B cell (primary cell): ENCODE results near the gene LMF2. TPM values are rescaled to one million over a fixed set of nuclear protein-coding genes. Genes with fewer than 3 reads are reported as not detected.

Source experiments
- ATAC-seq: fragments of 200-7000 bp; cut with Tn5 transposase; one replicate; pipeline ENCODE4 v1.10.0; 2021; ENCODE audit warnings: low read depth, mild to moderate bottlenecking, moderate number of reproducible peaks, moderate library complexity
- CTCF ChIA-PET: fragments of 350-600 bp; sonication (Branson Sonifier 250); formaldehyde crosslinking; loops from one replicate; lab custom pipeline; 2021; ENCODE audit warnings: antibody characterized with exemption, inconsistent platforms; lab: Charles Lee
- POLR2A ChIA-PET: fragments of 350-600 bp; sonication (Branson Sonifier 250); formaldehyde crosslinking; loops from one replicate; lab custom pipeline; 2021; ENCODE audit warnings: antibody characterized with exemption; lab: Charles Lee
- DNase-seq: peaks from one replicate; pipeline ENCODE4 v3.0.0; 2013
- H2AFZ ChIP-seq: 2 replicates; pipeline ENCODE4 v1.6.1; 2012; ENCODE audit warnings: mild to moderate bottlenecking, low read depth, low read length; ENCODE audit not compliant: insufficient read depth, poor library complexity, severe bottlenecking
- H3K27ac ChIP-seq, 2 donors: 1 replicate in 1 of 2; 2 replicates in 1 of 2; pipeline ENCODE4 v1.5.1; 2012 to 2013; ENCODE audit warnings: low read length in 2 of 2, mild to moderate bottlenecking in 2 of 2, moderate library complexity in 1 of 2
- H3K27me3 ChIP-seq, 4 experiments: fragments of 200-600 bp in 1 of 4; sonication (generic) in 1 of 4; replicated peaks in 1 of 4; 1 replicate in 2 of 4; 2 replicates in 2 of 4; pipeline versions ENCODE4 v1.6.1 to v1.7.0; 2013 to 2016; ENCODE audit warnings: low read length in 3 of 4, mild to moderate bottlenecking in 2 of 4, mixed read lengths in 1 of 4, moderate library complexity in 1 of 4; ENCODE audit not compliant: insufficient read depth in 4 of 4, control insufficient read depth in 3 of 4; ENCODE audit errors: control extremely low read depth in 1 of 4
- H3K36me3 ChIP-seq, 2 experiments: replicated peaks in 1 of 2; 1 replicate in 1 of 2; 2 replicates in 1 of 2; pipeline versions ENCODE4 v1.6.1 to v1.7.1; 2013; ENCODE audit warnings: low read length in 1 of 2; ENCODE audit not compliant: insufficient read depth in 2 of 2, control insufficient read depth in 1 of 2; ENCODE audit errors: control extremely low read depth in 1 of 2, extremely low read depth in 1 of 2
- H3K4me1 ChIP-seq, 2 donors: fragments of 200-600 bp in 1 of 2; sonication (generic) in 1 of 2; 1 replicate in 1 of 2; 2 replicates in 1 of 2; pipeline versions ENCODE4 v1.5.1 to v1.6.1; 2013 to 2017; ENCODE audit warnings: low read length in 2 of 2; ENCODE audit not compliant: control insufficient read depth in 2 of 2, insufficient read depth in 2 of 2
- H3K4me2 ChIP-seq: replicated peaks from 2 replicates; pipeline ENCODE3; 2012; ENCODE audit warnings: mild to moderate bottlenecking, low read depth, low read length; ENCODE audit not compliant: poor library complexity, severe bottlenecking
- H3K4me3 ChIP-seq, 5 experiments: fragments of 200-600 bp in 1 of 5; sonication (generic) in 1 of 5; 1 replicate in 3 of 5; 2 replicates in 2 of 5; pipeline versions ENCODE4 v1.5.1 to v1.7.0; 2011 to 2016; ENCODE audit warnings: low read length in 4 of 5, mild to moderate bottlenecking in 4 of 5, low read depth in 2 of 5, control low read depth in 1 of 5, moderate library complexity in 1 of 5; ENCODE audit not compliant: insufficient read depth in 1 of 5; ENCODE audit errors: control extremely low read depth in 1 of 5, extremely low read depth in 1 of 5
- H3K79me2 ChIP-seq: fragments of 200-600 bp; sonication (generic); one replicate; pipeline ENCODE4 v1.6.0; 2016; ENCODE audit warnings: low read length; ENCODE audit not compliant: control insufficient read depth, insufficient read depth
- H3K9ac ChIP-seq: fragments of 200-600 bp; sonication (generic); 2 replicates; pipeline ENCODE4 v1.6.1; 2017; ENCODE audit warnings: mild to moderate bottlenecking, low read length, moderate library complexity
- H3K9me3 ChIP-seq, 3 donors: one replicate each; pipeline versions ENCODE4 v1.6.1 to v1.7.1; 2013; ENCODE audit warnings: low read length in 2 of 3; ENCODE audit not compliant: control insufficient read depth in 2 of 3, insufficient read depth in 1 of 3; ENCODE audit errors: control extremely low read depth in 1 of 3
- H4K20me1 ChIP-seq: 2 replicates; pipeline ENCODE4 v1.6.0; 2012; ENCODE audit warnings: mild to moderate bottlenecking, low read length; ENCODE audit not compliant: insufficient read depth, control insufficient read depth, poor library complexity, severe bottlenecking
- H3K27ac Mint-ChIP-seq: one replicate; pipeline ENCODE4 v1.8.0; 2021; ENCODE audit warnings: mixed read lengths
- H3K27me3 Mint-ChIP-seq: one replicate; pipeline ENCODE4 v1.8.0; 2021; ENCODE audit warnings: mixed read lengths
- H3K4me1 Mint-ChIP-seq: one replicate; pipeline ENCODE4 v1.8.0; 2021; ENCODE audit warnings: mixed read lengths
- H3K4me3 Mint-ChIP-seq: one replicate; pipeline ENCODE4 v1.8.0; 2021; ENCODE audit warnings: mixed read lengths
- H3K9me3 Mint-ChIP-seq: one replicate; pipeline ENCODE4 v1.8.0; 2022; ENCODE audit warnings: mixed read lengths; ENCODE audit not compliant: insufficient read depth
- CTCF ChIP-seq: fragments of 200-600 bp; IDR thresholded peaks from one replicate; pipeline ENCODE4 v1.8.0; 2022; ENCODE audit warnings: antibody characterized with exemption, mild to moderate bottlenecking
- EZH2 ChIP-seq: IDR thresholded peaks from 2 replicates; pipeline ENCODE4 v1.6.1; 2012; ENCODE audit warnings: borderline replicate concordance, low read depth, mild to moderate bottlenecking, moderate library complexity, low read length; ENCODE audit not compliant: insufficient read depth, poor library complexity, severe bottlenecking
- WGBS: methylation state at CpG from one replicate; pipeline ENCODE4 v1.1.5; 2013; ENCODE audit warnings: missing lambda C conversion rate; ENCODE audit not compliant: insufficient coverage; 5-methylcytosine and 5-hydroxymethylcytosine counted together
- intact Hi-C: fragments of 100-400 bp; cut with micrococcal nuclease; formaldehyde crosslinking; loops from one replicate; pipeline ENCODE4 v1.10.0; 2022
- polyA plus RNA-seq: library from polyadenylated mRNA; depleted of rRNA; stranded (reverse); fragments of >200 nt; gene quantifications from 2 replicates; pipeline ENCODE4 v1.2.3, GENCODE V29; 2012
- total RNA-seq, 2 donors: library from RNA; stranded (reverse); fragments of 120-200 nt in 1 of 2; gene quantifications; 1 replicate in 1 of 2; 2 replicates in 1 of 2; pipeline versions ENCODE4 v1.2.3 to v1.2.4, GENCODE V29; 2013 to 2022

LMF2 gene
- total and polyA plus RNA-seq, 2 donors (not counting 1 experiment from before 2014, with no cell fraction given): 128 to 316 TPM

GRCh38 chr22:50544078-50544745 is 36.7 kb upstream of the LMF2 start:
- Histone ChIP-seq H3K79me2 (no peaks in the 10 kb centered on the region), H4K20me1 (no peaks in the 10 kb centered on the region), H2AFZ (peak overlapping the region; percentile 49), H3K4me2 (peak overlapping the region; percentile 80), H3K36me3 (no peaks in the 10 kb centered on the region), H3K27ac (peak overlapping the region; percentile 72 to 75), H3K4me3 (peak overlapping the region in 4 of 5 experiments; percentile 12 to 49 (median 33)), H3K9me3 (no peaks in the 10 kb centered on the region), H3K9ac (peak overlapping the region; percentile 51), H3K27me3 (no peaks in the 10 kb centered on the region), H3K4me1 (peaks cover 42 to 63% of the 10 kb centered on the region in 2 donors)
- intact Hi-C loops: loop anchor here (2.0 kb wide), 3 partner anchors 17 to 77 kb away; partner anchors contain the start of gene NCAPH2
- 7% methylated on average over 50 of the region's 52 CpGs for WGBS
- CTCF ChIA-PET: interaction anchor here (0.9 to 2.2 kb wide), 5 partner anchors 10 to 20 kb away, joined by 4 to 11 read pairs (median 4); partner anchors contain the start of genes SCO2, SYCE3 and TYMP
- DNase-seq: peak; percentile 90
- Mint-ChIP-seq H3K4me3 (peak overlapping the region; percentile 45), H3K4me1 (peaks cover 46% of the 10 kb centered on the region), H3K9me3 (no peaks in the 10 kb centered on the region), H3K27ac (peak overlapping the region; percentile 90), H3K27me3 (no peaks in the 10 kb centered on the region)
- peak; percentile 46 for ATAC-seq
- no peak for TF ChIP-seq EZH2
- peak; percentile 79 for TF ChIP-seq CTCF
- POLR2A ChIA-PET: interaction anchor here (0.6 to 1.8 kb wide), 6 partner anchors 11 to 23 kb away, joined by 3 to 10 read pairs (median 4); partner anchors contain the start of genes SCO2 and TYMP
